D721Med (cell line): ENCODE measurements around the gene STAT2.

Experiments used
- DNase-seq: peaks from one replicate; pipeline ENCODE4 v3.0.0; 2011; ENCODE audit warnings: low spot score; ENCODE audit not compliant: insufficient read length
- FAIRE-seq: peaks from 2 replicates; lab custom pipeline; 2011; peaks lifted over from hg19 to GRCh38; lab: Jason Lieb, UNC
- TF ChIP-seq, protein P1 (sequence below): IDR thresholded peaks from 2 replicates; pipeline ENCODE4 v1.5.1; 2012; ENCODE audit warnings: mild to moderate bottlenecking, control low read depth; ENCODE audit not compliant: insufficient read depth; ENCODE audit errors: missing control alignments

STAT2 gene

DNA sequence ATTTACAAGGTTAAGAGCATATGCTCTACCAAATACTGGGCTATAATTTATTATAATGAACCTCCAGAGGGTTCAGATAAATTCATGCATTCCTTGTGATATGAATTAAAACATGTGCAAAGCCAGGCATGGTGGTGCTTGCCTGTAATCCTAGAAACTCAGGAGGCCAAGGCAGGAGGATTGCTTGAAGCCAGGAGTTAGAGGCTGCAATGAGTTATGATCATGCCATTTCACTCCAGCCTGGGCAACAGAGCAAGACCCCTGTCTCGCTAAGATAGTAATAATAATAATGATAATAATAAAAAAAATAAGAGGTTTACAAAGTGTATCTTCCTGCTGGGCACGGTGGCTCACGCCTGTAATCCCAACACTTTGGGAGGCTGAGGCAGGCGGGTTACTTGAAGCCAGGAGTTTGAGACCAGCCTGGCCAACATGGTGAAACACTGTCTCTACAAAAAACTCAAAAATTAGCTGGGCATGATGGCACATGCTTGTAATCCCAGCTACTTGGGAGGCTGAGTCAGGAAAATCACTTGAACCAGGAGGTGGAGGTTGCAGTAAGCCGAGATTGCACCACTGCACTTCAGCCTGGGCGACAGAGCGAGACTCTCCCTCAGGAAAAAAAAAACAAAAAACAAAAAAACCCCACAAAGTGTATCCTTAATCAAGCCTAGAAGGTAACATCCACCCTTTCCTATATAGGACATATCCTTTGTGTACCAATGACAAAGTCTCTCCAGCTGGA lies 52.5 kb downstream of the STAT2 start:
- DNase-seq, result no peak
- no peak for FAIRE-seq
- TF ChIP-seq, protein P1, sequence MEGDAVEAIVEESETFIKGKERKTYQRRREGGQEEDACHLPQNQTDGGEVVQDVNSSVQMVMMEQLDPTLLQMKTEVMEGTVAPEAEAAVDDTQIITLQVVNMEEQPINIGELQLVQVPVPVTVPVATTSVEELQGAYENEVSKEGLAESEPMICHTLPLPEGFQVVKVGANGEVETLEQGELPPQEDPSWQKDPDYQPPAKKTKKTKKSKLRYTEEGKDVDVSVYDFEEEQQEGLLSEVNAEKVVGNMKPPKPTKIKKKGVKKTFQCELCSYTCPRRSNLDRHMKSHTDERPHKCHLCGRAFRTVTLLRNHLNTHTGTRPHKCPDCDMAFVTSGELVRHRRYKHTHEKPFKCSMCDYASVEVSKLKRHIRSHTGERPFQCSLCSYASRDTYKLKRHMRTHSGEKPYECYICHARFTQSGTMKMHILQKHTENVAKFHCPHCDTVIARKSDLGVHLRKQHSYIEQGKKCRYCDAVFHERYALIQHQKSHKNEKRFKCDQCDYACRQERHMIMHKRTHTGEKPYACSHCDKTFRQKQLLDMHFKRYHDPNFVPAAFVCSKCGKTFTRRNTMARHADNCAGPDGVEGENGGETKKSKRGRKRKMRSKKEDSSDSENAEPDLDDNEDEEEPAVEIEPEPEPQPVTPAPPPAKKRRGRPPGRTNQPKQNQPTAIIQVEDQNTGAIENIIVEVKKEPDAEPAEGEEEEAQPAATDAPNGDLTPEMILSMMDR, result no peak

DNA sequence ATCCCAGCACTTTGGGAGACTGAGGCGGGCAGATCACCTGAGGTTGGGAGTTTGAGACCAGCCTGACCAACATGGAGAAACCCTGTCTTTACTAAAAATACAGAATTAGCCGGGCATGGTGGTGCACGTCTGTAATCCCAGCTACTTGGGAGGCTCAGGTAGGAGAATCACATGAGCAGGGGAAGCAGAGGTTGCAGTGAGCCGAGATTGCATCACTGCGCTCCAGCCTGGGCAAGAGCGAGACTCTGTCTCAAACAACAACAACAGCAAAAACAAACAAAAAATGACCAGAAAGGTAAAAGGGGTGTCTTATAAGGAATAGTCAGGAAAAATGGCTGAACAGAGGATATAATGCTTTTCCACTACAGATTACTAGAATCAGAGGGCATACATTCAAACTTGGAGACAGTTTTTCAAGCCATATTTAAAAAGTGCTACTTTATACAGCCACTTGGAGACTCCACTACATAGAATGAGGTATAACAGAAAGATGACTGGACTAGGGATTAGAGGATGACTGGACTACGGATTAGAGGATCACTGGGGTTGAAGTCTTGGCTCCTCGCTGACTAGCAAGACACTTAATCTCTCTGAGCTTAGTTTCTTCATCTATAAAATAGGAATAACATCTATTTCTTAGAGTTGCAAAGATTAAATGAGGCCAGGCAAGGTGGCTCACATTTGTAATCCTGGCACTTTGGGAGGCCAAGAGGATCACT lies 54.9 kb downstream of the STAT2 start:
- DNase-seq (no peak), FAIRE-seq (no peak)
- TF ChIP-seq, protein P1, result no peak

DNA sequence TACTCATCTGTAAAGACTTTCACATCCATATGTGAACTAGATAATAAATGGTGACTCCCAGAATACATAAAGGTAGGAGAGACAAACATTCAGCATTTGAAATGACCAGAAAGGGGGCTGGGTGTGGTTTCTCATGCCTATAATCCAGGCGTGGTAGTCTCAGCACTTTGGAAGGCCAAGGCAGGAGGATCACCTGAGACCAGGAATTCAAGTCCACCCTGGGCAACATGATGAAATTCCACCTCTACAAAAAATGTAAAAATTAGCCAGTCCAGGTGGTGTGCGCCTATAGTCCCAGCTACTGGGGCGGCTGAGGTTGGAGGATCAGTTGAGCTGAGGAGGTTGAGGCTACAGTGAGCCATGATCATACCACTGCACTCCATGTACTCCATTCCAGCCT lies 55.6 kb downstream of the STAT2 start:
- TF ChIP-seq, protein P1, result no peak
- DNase-seq, result no peak
- FAIRE-seq, result no peak

DNA sequence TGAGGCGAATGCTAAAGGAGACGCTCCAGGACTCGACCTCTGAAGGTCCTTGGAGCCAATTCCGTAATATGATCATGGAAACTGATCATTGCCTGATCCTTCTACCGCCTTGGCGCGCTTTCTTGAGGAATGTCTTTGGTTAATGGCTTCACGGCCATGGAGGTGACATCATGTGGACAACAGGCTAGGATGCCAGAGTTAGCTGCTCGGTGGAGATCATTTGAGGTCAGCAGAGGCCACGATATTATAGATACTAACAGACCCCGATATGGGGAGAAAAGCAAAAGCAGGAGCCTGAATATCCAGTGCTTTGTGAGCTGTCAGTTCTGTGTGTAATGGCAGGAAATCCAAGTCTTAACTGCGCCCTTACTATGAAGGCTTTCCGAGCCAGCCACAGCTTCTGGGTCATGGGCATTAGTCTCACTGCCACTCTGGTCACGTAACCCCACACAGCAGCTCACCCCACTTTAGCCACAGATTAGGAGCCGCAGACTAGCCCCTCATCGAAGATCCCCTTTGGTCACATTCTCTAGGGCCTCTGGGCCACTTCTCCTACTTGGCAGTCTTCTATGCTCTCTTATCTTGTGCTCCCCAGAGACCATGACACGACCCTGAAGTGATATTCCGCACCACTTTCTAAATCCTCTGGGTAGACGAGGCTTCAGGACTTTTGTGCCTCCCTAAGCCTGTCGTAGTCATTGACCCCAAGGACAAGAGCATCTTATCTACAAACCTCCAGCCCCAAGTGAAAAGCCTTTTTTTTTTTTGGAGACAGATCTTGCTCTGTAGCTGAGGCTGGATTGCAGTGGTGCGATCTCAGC lies 59.1 kb downstream of the STAT2 start:
- FAIRE-seq, result no peak
- DNase-seq, result no peak
- TF ChIP-seq, protein P1, result no peak

DNA sequence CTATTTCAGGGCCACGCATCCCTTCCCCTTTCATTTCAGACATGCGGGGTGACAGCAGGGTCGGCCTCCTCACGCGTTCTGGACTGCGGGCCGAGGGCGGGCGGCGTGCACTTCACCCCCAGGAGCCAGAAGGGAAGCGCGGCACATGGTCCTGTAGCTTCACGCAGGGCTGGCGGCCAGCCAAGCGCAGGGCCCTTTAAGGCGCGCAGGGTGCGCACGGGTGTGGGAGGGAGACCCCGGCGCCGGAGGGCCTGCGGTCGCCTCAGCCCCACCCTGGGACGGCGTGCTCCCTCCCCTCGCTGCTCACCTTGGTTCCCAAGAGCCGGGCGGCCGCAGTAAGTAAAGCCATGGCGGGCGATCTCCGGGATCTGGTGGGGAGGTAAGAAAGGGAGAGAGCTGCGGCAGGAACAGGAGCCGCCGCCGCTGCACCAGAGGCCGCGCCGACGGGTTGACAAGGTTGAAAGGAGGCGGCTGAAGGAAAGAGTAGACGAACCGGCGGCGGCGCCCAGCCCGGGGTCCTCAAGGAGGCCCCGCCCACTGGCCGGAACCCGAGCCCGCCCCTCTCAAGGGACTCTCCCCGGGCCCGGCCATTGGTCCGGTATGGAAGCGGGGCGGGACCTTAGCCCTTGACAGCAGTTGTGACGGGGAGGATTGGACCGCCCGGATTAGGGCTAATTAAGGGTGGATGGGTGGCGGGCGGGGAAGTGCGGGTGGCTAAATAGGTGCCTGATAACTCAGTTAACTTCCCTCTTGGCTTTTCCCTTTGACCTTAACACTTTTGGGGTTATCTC lies 59.9 kb downstream of the STAT2 start, which contains the start of gene CS:
Gene CS, minus strand, starts transcription at position 478 of the 791 bp plus-strand sequence. Its CDS starts 129 bp downstream, at position 349.
- TF ChIP-seq, protein P1, result no peak
- FAIRE-seq (no peak), DNase-seq (peak; percentile 64)

DNA sequence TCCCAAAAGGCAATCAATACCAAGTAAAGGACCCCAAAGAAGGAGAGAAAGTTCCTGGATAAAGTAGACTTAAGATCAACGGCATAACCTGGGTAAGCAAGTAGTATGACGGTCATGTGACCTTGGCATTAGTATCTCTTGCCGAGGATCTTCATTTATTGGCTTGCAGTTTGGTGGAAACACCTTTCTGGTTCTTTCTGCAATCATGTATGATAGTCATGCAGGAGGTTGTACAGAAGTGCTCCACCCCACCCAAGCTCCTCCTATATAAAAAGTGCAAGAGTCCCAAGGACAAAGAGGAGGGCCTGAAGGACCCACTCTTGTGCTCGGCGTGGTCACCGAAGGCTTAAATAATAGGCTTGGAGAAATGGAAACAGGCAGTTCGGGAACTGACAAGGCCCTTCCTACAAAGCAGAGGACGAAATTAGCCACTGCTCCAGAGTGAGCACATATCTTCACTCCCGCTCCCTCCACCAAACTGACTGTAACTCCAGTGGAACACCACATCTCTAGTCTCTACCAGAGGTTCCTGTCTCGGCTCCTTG lies 60.5 kb downstream of the STAT2 start:
- no peak for DNase-seq
- FAIRE-seq, result no peak
- TF ChIP-seq, protein P1, result no peak
